GM23338 (cell line): ENCODE results near the gene ERP29. TPM values are rescaled to one million over a fixed set of nuclear protein-coding genes. Genes with fewer than 3 reads are reported as not detected.
A peak's percentile ranks its signal among the peaks of the same experiment; 100 is the strongest.

ENCODE experiments used
- ATAC-seq: fragments of 200-7000 bp; cut with Tn5 transposase; 3 replicates; pipeline ENCODE4 v1.9.1; 2020
- DNase-seq: peaks from one replicate; pipeline ENCODE4 v3.0.0-alpha.2; 2015; ENCODE audit warnings: low spot score
- H2AFZ ChIP-seq: fragments of 200-600 bp; sonication (generic); 2 replicates; pipeline ENCODE4 v1.8.0; 2016; ENCODE audit warnings: antibody characterized with exemption, mild to moderate bottlenecking, moderate library complexity
- H3F3A ChIP-seq: fragments of 200-600 bp; sonication (generic); replicated peaks from 2 replicates; pipeline ENCODE4 v1.8.0; 2017; ENCODE audit warnings: antibody characterized with exemption, mixed run types, low read depth
- H3K27ac ChIP-seq: fragments of 200-600 bp; sonication (generic); 2 replicates; pipeline ENCODE4 v1.6.1; 2016; ENCODE audit warnings: low read depth
- H3K27me3 ChIP-seq: fragments of 200-600 bp; sonication (generic); 2 replicates; pipeline ENCODE4 v1.8.0; 2016; ENCODE audit warnings: mild to moderate bottlenecking, mixed run types, moderate library complexity; ENCODE audit not compliant: insufficient read depth
- H3K36me3 ChIP-seq: fragments of 200-600 bp; sonication (generic); 2 replicates; pipeline ENCODE4 v1.8.0; 2016; ENCODE audit warnings: mild to moderate bottlenecking; ENCODE audit not compliant: insufficient read depth
- H3K4me1 ChIP-seq: fragments of 200-600 bp; sonication (generic); 2 replicates; pipeline ENCODE4 v1.8.0; 2016; ENCODE audit warnings: mild to moderate bottlenecking, moderate library complexity; ENCODE audit not compliant: insufficient read depth
- H3K4me2 ChIP-seq: fragments of 200-600 bp; sonication (generic); 2 replicates; pipeline ENCODE4 v1.7.1; 2017; ENCODE audit warnings: mixed run types
- H3K4me3 ChIP-seq: fragments of 200-600 bp; sonication (generic); 2 replicates; pipeline ENCODE4 v1.6.1; 2016; ENCODE audit warnings: mixed run types
- H3K79me2 ChIP-seq: fragments of 200-600 bp; sonication (generic); replicated peaks from 2 replicates; pipeline ENCODE4 v1.8.0; 2017; ENCODE audit warnings: mild to moderate bottlenecking; ENCODE audit not compliant: insufficient read depth
- H3K9me2 ChIP-seq: fragments of 200-600 bp; sonication (generic); 2 replicates; pipeline ENCODE4 v1.8.0; 2017; ENCODE audit not compliant: insufficient read depth
- H4K20me1 ChIP-seq: fragments of 200-600 bp; sonication (generic); replicated peaks from 2 replicates; pipeline ENCODE4 v1.8.0; 2017; ENCODE audit warnings: mild to moderate bottlenecking; ENCODE audit not compliant: insufficient read depth
- H3K27ac Mint-ChIP-seq: 2 replicates; pipeline ENCODE4 v1.8.0; 2020; ENCODE audit warnings: inconsistent platforms, mild to moderate bottlenecking, moderate library complexity, mixed read lengths
- H3K27me3 Mint-ChIP-seq: 3 replicates; pipeline ENCODE4 v1.8.0; 2022; ENCODE audit warnings: low read depth, mild to moderate bottlenecking, moderate library complexity, mixed read lengths, inconsistent platforms; ENCODE audit not compliant: insufficient read depth, poor library complexity
- H3K36me3 Mint-ChIP-seq: 3 replicates; pipeline ENCODE4 v1.8.0; 2021; ENCODE audit warnings: low read depth, mild to moderate bottlenecking, inconsistent platforms, moderate library complexity, mixed read lengths
- H3K4me1 Mint-ChIP-seq: 3 replicates; pipeline ENCODE4 v1.8.0; 2020; ENCODE audit warnings: mild to moderate bottlenecking, inconsistent platforms, mixed read lengths
- H3K4me3 Mint-ChIP-seq: 3 replicates; pipeline ENCODE4 v1.8.0; 2021; ENCODE audit warnings: moderate library complexity, mild to moderate bottlenecking, inconsistent platforms, mixed read lengths
- H3K9me3 Mint-ChIP-seq: 3 replicates; pipeline ENCODE4 v1.8.0; 2020; ENCODE audit warnings: moderate library complexity, mild to moderate bottlenecking, inconsistent platforms, mixed read lengths
- CREB1 ChIP-seq: fragments of 250-450 bp; sonication (Bioruptor Pico); IDR thresholded peaks from 2 replicates; pipeline ENCODE4 v1.5.0; 2020; ENCODE audit warnings: low read depth, mild to moderate bottlenecking, moderate library complexity
- CTCF ChIP-seq, 2 experiments: fragments of 200-600 bp in 1 of 2; sonication (generic) in 1 of 2; conservative IDR thresholded peaks; 2 replicates each; pipeline versions ENCODE4 v1.5.1 to v1.6.1; 2016 to 2017; ENCODE audit warnings: antibody characterized with exemption in 2 of 2, low read depth in 2 of 2, mild to moderate bottlenecking in 2 of 2, moderate library complexity in 1 of 2
- ETS1 ChIP-seq: IDR thresholded peaks from 2 replicates; pipeline ENCODE4 v1.6.1; 2016; ENCODE audit warnings: antibody characterized with exemption
- EZH2phosphoT487 ChIP-seq: fragments of 200-600 bp; sonication (generic); IDR thresholded peaks from one replicate; pipeline ENCODE4 v1.8.1; 2018; ENCODE audit warnings: antibody characterized with exemption; ENCODE audit not compliant: unreplicated experiment
- JUNB ChIP-seq: IDR thresholded peaks from one replicate; pipeline ENCODE4 v1.6.1; 2016; ENCODE audit warnings: antibody characterized with exemption; ENCODE audit not compliant: unreplicated experiment
- NANOG ChIP-seq: IDR thresholded peaks from 2 replicates; pipeline ENCODE4 v1.6.1; 2016; ENCODE audit warnings: antibody characterized with exemption, borderline replicate concordance
- POLR2AphosphoS5 ChIP-seq: IDR thresholded peaks from 2 replicates; pipeline ENCODE4 v1.6.1; 2016; ENCODE audit warnings: antibody characterized with exemption, low read depth
- REST ChIP-seq: IDR thresholded peaks from one replicate; pipeline ENCODE4 v1.6.1; 2018; ENCODE audit warnings: antibody characterized with exemption; ENCODE audit not compliant: unreplicated experiment
- STAT1 ChIP-seq: IDR thresholded peaks from one replicate; pipeline ENCODE4 v1.6.1; 2016; ENCODE audit warnings: antibody characterized with exemption; ENCODE audit not compliant: unreplicated experiment
- ZNF114 ChIP-seq: fragments of 250-450 bp; sonication (Bioruptor Pico); IDR thresholded peaks from 2 replicates; pipeline ENCODE4 v1.5.0; 2020; ENCODE audit warnings: mild to moderate bottlenecking, moderate library complexity
- ZNF331 ChIP-seq: fragments of 250-450 bp; sonication (Bioruptor Pico); IDR thresholded peaks from 2 replicates; pipeline ENCODE4 v1.5.0; 2020; ENCODE audit warnings: low read depth, mild to moderate bottlenecking, moderate library complexity
- ZNF462 ChIP-seq: fragments of 250-450 bp; sonication (Bioruptor Pico); IDR thresholded peaks from 2 replicates; pipeline ENCODE4 v1.5.0; 2020; ENCODE audit warnings: mild to moderate bottlenecking, moderate library complexity
- polyA plus RNA-seq: library from polyadenylated mRNA; unstranded; fragments of >200 nt; fragmentation: Nextera tagmentation; extraction: Ambion mirVana; gene quantifications from 2 replicates; pipeline ENCODE4 v1.2.1, GENCODE V29; 2016
- total RNA-seq: library from RNA; depleted of rRNA; stranded (reverse); fragments of >200 nt; shearing (Covaris generic); gene quantifications from 2 replicates; pipeline ENCODE4 v1.2.3, GENCODE V29; 2014

The ERP29 gene
- total and polyA plus RNA-seq, 2 experiments from 2014 or later: 90.7 to 166 TPM

GRCh38 chr12:111992464-111992863, 20.8 kb upstream of the ERP29 start:
- Histone ChIP-seq H4K20me1 (no peaks in the 10 kb centered on the region), H3F3A (no peaks in the 10 kb centered on the region), H3K4me3 (no peak overlapping the region), H3K79me2 (no peaks in the 10 kb centered on the region), H3K27ac (0 out of 2 replicates have a peak overlapping the region, but pooled peaks have one; percentile 14), H2AFZ (no peak overlapping the region), H3K36me3 (0 out of 2 replicates have a peak, but pooled peaks cover 2% of the 10 kb centered on the region), H3K9me2 (no peaks in the 10 kb centered on the region), H3K4me2 (no peak overlapping the region), H3K27me3 (no peaks in the 10 kb centered on the region), H3K4me1 (no peaks in the 10 kb centered on the region)
- TF ChIP-seq CTCF (conservative IDR thresholded peaks at IDR 0.05; ENCODE audit: low read depth in 2 of 2) (no peak), ZNF331 (CRISPR knock-in tag) (no peak), ZNF114 (CRISPR knock-in tag) (no peak), JUNB (no peak), ETS1 (no peak), REST (no peak), NANOG (no peak), POLR2AphosphoS5 (no peak), CREB1 (CRISPR knock-in tag) (no peak), EZH2phosphoT487 (no peak), STAT1 (no peak), ZNF462 (CRISPR knock-in tag) (no peak)
- H3K9me3 Mint-ChIP-seq: no peaks in the 10 kb centered on the region
- peaks cover 2% of the 10 kb centered on the region for H3K27me3 Mint-ChIP-seq
- DNase-seq: no peak
- peaks cover 8% of the 10 kb centered on the region for H3K4me1 Mint-ChIP-seq
- ATAC-seq: no peak
- no peak overlapping the region for H3K27ac Mint-ChIP-seq
- H3K36me3 Mint-ChIP-seq: no peaks in the 10 kb centered on the region
- no peak overlapping the region for H3K4me3 Mint-ChIP-seq
